HG03139 (cell line): ENCODE data around the gene PROC.

Experiments used
- ATAC-seq: cut with Tn5 transposase; IDR thresholded peaks from one replicate; pipeline ENCODE4 v1.9.1; 2021; ENCODE audit not compliant: unreplicated experiment

PROC gene

DNA sequence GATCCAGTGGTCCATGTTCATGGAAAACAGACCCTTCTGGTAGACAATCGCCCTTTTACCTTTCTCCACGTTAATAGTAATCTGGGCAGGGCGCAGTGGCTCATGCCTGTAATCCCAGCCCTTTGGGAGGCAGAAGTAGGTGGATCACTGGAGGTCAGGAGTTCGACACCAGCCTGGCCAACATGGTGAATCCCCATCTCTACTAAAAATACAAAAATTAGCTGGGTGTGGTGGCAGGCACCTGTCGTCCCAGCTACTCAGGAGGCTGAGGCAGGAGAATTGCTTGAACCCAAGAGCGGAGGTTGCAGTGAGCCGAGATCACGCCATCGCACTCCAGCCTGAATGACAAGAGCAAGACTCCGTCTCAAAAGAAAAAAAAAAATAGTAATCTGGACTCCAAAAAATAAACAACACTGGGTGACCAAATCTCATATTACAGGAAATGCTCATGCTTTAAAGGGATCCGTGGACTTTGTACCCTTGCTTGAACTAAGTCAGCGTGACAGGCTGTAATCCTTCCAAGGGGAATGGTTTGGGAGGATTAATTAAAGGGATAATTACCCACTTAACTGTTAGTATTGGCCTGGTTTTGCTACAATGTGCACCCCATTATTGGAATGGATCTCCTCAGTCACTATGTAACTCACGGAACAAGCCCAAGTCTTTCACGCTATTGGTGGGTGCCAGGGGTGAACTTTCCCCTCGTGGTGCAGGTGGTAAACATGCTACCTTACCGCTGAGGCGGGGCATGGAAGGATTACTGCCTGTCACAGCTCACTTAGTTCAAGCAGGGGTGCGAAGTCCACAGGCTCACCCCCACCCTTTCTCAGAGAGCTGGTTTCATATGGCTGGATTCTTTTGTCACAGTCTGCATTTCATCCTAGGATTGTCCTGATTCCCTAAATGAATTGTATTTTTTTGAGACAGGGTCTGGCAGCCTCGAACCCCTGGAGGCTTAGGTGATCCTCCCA, 36.7 kb downstream of the PROC start:
- no peak for ATAC-seq

DNA sequence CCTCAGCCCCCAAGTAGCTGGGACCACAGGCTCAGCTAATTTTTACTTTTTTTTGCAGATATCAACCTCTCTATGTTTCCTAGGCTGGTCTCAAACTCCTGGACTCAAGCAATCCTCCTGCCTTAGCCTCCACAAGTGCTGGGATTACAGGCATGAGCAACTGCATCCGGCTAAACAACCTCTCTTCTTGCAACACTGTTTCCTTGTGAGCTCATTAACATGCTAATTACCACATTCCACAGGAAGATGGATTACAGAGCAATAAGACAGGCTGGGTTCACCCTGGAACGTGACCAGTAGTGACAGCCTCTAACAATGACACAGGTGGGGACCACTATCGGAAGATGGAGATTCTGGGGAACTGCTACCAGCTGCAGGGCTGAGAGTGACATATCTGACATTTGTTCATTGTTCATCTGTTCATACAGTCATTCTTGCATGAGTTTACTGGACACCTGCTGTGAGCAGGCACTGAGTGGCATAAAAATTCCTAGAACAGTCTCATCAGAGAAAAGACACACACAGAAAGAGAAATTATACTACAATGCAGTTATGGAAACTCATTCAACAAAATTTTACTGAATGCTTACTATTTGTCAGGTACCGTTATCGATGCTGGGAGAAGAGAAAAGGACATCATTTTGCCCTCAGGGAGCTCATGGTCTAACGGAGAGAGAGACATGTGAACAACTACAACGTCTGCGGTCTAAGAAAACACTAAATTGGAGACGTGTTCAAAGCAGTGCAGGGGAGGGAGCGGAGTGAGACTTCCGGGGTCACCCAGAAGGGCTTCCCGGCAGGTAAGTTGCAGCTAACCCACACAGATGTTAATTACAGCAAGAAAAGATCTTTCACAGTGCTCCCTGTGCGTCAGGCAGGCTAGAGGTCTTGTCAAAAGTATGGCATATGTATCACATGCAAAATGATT, 37.6 kb downstream of the PROC start:
- no peak for ATAC-seq

DNA sequence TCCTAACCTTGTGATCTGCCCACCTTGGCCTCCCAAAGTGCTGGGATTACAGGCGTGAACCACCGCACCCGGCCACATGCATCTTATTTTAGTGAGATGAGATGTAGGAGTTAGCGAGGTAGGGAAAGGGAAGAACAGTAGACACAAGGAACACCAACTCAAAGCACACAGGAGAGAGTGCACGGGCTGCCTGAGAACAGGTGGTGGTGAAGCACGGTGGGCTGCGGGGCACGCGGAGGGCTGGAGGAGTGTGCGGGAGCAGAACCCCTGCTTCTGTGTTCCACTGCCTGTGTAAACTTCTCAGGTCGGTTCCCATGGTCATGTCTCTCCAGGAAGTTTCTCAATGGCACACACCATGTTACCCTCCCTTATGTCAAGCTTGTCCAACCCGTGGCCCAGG, 38.7 kb downstream of the PROC start:
- ATAC-seq = no peak

DNA sequence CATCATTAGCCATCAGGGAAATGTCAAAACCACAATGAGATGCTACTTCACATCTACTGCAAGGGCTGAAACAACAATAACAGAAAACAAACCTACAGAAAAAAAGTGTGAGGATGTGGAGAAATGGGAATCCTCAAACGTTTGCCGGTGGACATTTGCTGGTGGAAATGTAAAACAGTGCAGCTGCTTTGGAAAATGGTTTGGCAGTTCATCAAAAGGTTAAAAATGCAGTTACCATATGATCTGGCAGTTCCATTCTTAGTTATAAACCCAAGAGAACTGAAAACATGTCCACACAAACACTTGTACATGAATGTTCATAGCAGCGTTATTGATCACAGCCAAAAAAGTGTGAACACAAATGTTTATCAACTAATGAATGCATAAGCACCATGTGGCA, 44.2 kb downstream of the PROC start:
- no peak for ATAC-seq

DNA sequence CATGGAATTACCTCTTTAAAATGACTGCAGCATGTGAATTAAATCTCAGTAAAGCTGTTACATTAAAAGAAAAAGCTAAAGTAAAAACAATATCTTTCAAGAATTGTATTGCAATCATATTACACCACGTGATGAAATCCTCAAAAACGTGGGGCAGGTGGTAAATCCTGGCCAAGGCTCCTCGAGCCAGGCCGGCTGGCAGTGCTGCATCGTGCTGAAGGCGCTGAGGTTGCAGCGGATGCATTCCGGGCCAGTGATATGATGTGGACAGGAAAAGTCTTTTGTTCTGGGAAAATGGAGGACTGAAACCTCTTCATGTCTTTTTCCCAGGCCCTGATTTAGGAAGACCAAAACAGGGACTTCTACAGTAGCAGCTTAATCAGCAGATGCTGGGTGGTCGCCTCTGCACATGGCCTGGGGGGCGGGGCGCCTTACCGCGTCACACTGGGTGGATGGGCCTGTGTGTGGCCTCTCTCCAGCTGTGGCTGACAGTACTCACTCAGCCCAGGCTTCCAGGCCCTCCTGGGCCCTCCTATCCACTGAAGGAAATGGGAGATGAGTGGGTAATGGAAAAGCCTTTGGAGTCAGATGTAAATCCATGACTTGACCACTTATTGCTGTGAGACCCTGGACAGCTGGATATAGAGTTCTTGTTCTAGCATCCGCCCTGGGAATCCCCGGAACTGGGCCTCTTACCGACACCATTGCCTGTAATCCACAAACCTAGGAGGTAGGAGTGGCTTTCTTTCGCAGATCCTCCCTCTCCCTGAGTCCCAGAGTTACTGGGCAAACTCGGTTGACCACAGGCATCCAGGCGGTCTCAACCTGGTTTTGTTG, 45.1 kb downstream of the PROC start:
- no peak for ATAC-seq

DNA sequence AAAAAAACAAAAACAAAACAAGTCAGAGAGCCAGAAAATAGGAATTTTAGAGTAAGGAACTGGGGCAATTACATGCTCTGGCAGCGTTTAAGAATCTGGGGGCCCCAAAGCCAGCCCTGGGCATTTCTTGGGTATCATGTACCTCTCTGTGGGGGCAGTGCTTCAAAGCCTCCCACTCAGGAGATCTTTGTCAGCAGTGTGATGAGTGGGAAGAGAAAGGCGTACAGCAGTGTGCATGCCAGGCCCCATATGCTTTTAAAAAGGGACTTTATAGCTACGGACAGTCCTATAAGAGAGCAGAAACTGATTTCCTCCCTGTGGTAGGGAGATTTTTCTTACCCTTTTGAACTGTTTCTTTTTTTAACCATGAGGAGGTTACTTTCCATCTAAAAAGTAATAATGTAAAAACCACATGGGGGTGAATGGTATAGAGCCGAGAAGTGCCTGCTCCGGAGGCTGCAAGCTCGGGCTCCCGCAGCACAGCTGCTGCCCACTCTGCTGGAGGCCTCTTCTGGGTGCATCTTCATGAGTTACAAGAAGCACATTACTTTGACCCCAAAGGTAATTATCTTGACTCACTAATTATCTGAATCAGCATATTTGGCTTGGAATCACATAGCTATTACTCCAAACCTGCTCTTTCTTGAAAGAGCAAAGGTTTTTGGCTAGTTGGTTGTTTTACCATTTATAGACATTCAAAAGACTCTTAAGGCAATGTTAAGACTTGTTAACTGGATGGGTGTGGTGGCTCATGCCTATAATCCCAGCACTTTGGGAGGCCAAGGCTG, 46.4 kb downstream of the PROC start:
- ATAC-seq = no peak

DNA sequence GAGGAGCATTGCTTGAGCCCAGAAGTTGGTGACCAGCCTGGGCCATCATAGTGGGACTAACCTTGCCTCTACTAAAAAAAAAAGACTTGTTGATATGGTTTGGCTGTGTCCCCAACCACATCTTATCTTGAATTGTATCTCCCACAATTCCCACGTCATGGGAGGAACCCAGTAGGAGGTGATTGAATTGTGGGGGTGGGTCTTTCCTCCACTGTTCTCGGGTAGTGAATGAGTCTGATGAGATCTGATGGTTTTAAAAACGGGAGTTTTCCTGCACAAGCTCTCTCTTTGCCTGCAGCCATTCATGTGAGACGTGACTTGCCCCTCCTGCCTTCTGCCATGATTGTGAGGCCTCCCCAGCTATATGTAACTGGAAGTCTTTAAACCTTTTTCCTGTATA, 47.0 kb downstream of the PROC start:
- no peak for ATAC-seq

DNA sequence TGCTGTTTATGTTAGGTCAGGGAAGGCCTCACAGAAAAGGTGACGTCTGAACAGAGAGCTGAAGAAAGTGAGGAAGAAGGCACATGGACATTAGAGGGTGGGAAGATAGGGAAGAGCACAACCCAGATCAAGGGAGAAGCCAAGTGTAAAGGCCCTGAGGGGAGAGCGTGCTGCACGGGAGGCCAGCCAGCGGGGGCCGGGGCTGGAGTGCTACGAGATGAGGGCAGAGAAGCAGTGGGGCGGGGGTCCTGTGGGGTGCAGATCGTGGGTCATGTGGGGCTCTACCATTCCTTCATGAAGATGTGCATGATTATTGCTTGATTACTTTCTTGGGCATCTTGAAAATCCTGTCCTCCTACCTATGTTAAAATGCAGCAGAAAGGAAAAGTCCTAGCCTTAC, 50.8 kb downstream of the PROC start:
- no peak for ATAC-seq

DNA sequence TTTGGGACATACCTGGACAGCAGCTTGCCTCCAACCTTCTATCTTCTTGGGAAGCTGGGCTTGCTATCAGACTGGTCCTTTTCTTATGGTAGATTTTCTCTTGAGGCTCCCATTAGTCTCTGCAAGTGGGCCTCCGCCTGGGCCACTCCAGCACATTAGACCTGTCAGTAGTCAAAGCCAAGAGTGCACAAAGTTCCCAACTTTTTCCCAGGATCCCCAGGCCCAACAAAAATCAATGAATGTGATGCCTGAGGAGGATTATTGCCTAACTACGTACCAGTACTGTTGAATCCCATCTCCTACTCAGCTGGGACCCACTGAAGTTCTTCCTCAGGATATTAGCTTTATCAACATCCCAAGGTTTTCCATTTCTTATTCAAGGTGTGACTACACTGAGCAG, 51.7 kb downstream of the PROC start:
- ATAC-seq = no peak

DNA sequence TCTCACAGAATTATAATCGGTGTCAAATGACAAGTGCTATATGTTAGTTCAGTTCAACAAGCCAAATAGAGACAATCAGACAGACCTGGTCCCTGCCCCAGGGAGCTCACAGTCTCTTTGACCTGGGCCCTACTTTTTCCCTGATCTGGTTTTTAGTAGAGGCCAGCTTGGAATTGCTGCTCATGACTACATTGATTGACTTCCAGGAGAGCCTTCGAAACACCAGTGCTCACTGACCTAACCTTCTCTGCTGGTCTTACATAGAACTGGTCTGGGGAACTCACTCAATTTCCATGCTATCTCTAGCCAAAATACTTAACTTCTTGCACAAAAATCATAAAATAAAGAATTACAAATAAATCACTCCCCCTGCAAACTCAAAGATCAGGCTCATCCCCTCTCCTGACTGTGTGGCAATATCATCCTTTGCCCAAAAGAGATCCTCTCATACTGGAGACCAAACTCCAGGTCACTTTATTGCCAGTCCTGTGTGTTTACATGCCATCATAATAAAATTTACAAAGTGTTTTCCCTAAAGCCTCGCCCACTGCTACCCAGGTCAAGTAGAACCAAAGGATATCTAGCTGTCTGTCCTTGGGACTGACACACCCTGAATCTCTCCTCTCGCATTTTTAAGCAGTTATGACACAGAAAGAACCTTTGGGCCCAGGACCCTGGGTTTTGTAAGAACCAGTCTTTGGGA, 53.2 kb downstream of the PROC start:
- ATAC-seq = no peak

DNA sequence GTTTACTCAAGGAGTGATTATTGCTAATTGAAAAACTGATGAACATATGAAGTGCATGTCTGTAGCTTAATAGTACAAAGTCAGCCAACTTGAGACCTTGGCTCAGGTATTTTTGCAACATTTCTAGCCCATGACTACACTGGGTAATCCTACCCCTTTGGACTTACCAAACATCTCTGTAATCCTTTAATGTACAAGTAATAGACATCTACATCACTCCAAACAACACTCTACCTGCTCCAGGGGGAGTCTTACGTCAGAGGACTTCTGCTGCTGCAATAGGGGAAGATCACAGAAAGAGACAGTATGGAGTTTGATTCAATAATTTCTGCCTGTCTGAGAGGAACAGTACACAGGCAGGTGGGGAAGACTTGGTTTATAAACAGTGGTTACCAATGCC, 54.0 kb downstream of the PROC start:
- no peak for ATAC-seq

DNA sequence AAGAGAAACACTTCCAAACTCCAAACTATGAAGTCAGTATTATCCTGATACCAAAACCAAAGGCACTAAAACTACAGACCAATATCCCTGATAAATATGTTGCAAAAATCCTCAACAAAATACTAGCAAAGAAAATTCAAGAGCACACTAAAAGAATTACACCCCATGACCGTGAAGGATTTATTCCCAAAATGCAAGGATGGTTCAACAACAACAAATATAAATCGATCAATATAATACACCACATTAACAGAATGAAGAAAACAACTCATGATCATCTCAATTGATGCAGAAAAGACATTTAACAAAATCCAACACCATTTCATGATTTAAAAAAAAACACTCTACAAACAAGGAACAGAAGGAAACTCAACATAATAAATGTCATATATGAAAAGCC, 57.6 kb downstream of the PROC start:
- ATAC-seq = no peak
